Keratinocyte (primary cell): ENCODE data around the gene CCDC102B. TPM values are rescaled to one million over a fixed set of nuclear protein-coding genes. Genes with fewer than 3 reads are reported as not detected.
"Not testable (repeated sequence)": the region's sequence is repeated elsewhere in the genome, so short reads cannot be mapped to it uniquely, and the experiment has no call there.

ENCODE experiments used
- DNase-seq: peaks from one replicate; pipeline ENCODE4 v3.0.0-alpha.2; 2011; ENCODE audit warnings: low read depth, missing footprints, low spot score
- FAIRE-seq: peaks from 2 replicates; lab custom pipeline; 2011; peaks lifted over from hg19 to GRCh38; lab: Jason Lieb, UNC
- H2AFZ ChIP-seq: 2 replicates; pipeline ENCODE4 v1.6.0; 2012; ENCODE audit warnings: low read length, control low read depth, inconsistent platforms; ENCODE audit not compliant: control insufficient read depth
- H3K27ac ChIP-seq: 2 replicates; pipeline ENCODE4 v1.5.1; 2011; ENCODE audit warnings: low read length; ENCODE audit not compliant: control insufficient read depth, insufficient read depth
- H3K27me3 ChIP-seq: 3 replicates; pipeline ENCODE4 v1.6.0; 2011; ENCODE audit warnings: low read length; ENCODE audit not compliant: control insufficient read depth, insufficient read depth; ENCODE audit errors: extremely low read depth
- H3K36me3 ChIP-seq, 2 experiments: 2 replicates in 1 of 2; 3 replicates in 1 of 2; pipeline ENCODE4 v1.5.1; 2011; ENCODE audit warnings: low read length in 2 of 2, mild to moderate bottlenecking in 1 of 2; ENCODE audit not compliant: control insufficient read depth in 2 of 2, insufficient read depth in 2 of 2; ENCODE audit errors: extremely low read depth in 1 of 2
- H3K4me1 ChIP-seq: 3 replicates; pipeline ENCODE4 v1.5.1; 2011; ENCODE audit warnings: low read length; ENCODE audit not compliant: control insufficient read depth, insufficient read depth; ENCODE audit errors: extremely low read depth
- H3K4me2 ChIP-seq: 3 replicates; pipeline ENCODE4 v1.6.0; 2011; ENCODE audit warnings: low read depth, low read length; ENCODE audit not compliant: control insufficient read depth, insufficient read depth; ENCODE audit errors: extremely low read depth
- H3K4me3 ChIP-seq, 3 experiments: fragments of 200-600 bp in 1 of 3; sonication (generic) in 1 of 3; 2 replicates in 2 of 3; 3 replicates in 1 of 3; pipeline ENCODE4 v1.5.1; 2011 to 2016; ENCODE audit warnings: low read length in 3 of 3, mild to moderate bottlenecking in 3 of 3, control low read depth in 2 of 3, inconsistent platforms in 1 of 3, low read depth in 1 of 3, mixed read lengths in 1 of 3, mixed run types in 1 of 3, moderate library complexity in 1 of 3; ENCODE audit not compliant: control insufficient read depth in 2 of 3, insufficient read depth in 2 of 3; ENCODE audit errors: extremely low read depth in 1 of 3
- H3K79me2 ChIP-seq: 2 replicates; pipeline ENCODE4 v1.6.0; 2012; ENCODE audit warnings: low read length; ENCODE audit not compliant: control insufficient read depth, insufficient read depth
- H3K9ac ChIP-seq: 3 replicates; pipeline ENCODE4 v1.6.0; 2011; ENCODE audit warnings: low read length; ENCODE audit not compliant: control insufficient read depth, insufficient read depth; ENCODE audit errors: extremely low read depth
- H3K9me1 ChIP-seq: 3 replicates; pipeline ENCODE4 v1.6.0; 2011; ENCODE audit warnings: low read length; ENCODE audit not compliant: control insufficient read depth, insufficient read depth; ENCODE audit errors: extremely low read depth
- H3K9me3 ChIP-seq: 2 replicates; pipeline ENCODE4 v1.5.1; 2012; ENCODE audit warnings: low read depth, low read length; ENCODE audit not compliant: control insufficient read depth
- H4K20me1 ChIP-seq: 3 replicates; pipeline ENCODE4 v1.6.0; 2011; ENCODE audit warnings: low read length; ENCODE audit not compliant: control insufficient read depth, insufficient read depth; ENCODE audit errors: extremely low read depth
- EZH2 ChIP-seq: IDR thresholded peaks from one replicate; pipeline ENCODE4 v1.6.1; 2012; ENCODE audit warnings: inconsistent platforms, mild to moderate bottlenecking, low read length, moderate library complexity
- dilution Hi-C: fragments of 300-500 bp; cut with MboI; formaldehyde crosslinking; loops from one replicate; pipeline ENCODE4 v1.7.0; 2020; ENCODE audit warnings: low sequenced_read_pairs; ENCODE audit not compliant: extremely low pct_ligation_motif_present
- polyA plus RNA-seq, 5 experiments: library from polyadenylated mRNA; depleted of rRNA in 3 of 5; stranded (reverse) in 3 of 5; stranded (forward) in 1 of 5; unstranded in 1 of 5; fragments of >200 nt; gene quantifications; 1 replicate in 1 of 5; 2 replicates in 3 of 5; 3 replicates in 1 of 5; pipeline versions ENCODE4 v1.2.1 to v1.2.3, GENCODE V29; 2011 to 2012; ENCODE audit warnings: missing spikeins in 2 of 5, low read depth in 1 of 5, low replicate concordance in 1 of 5
- TF ChIP-seq, protein P1 (sequence below), 3 experiments: IDR thresholded peaks in 1 of 3; conservative IDR thresholded peaks in 1 of 3; optimal IDR thresholded peaks in 1 of 3; 2 replicates in 2 of 3; 3 replicates in 1 of 3; pipeline versions ENCODE3 to v1.5.1; 2011; ENCODE audit warnings: low read length in 3 of 3, mild to moderate bottlenecking in 3 of 3, moderate library complexity in 2 of 3, control low read depth in 1 of 3, inconsistent platforms in 1 of 3; ENCODE audit not compliant: insufficient read depth in 2 of 3; ENCODE audit errors: extremely low read depth in 1 of 3

The CCDC102B gene
- polyA plus RNA-seq, 1 donor (not counting 4 experiments of a cell fraction or from before 2014, with no cell fraction given) = 0.60 TPM

DNA sequence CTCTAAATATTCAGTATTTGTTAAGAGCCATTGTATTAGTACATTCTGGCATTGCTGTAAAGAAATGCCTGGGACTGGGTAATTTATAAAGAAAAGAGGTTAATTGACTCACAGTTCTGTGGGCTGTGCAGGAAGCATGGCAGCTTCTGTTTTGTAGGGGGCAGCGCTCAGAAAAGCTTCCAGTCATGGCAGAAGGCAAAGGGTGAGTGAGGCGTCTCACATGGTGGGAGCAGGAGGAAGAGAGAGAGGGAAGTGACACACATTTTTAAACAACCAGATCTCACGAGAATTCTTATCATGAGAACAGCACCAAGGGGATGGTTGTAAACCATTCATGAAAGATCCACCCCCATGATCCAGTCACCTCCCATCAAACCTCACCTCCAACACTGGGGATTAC lies 13.8 kb upstream of the CCDC102B start:
- H3K27me3 ChIP-seq = no peaks in the 10 kb centered on the region
- DNase-seq = no peak
- no peaks in the 10 kb centered on the region for H3K9me1 ChIP-seq
- no peaks in the 10 kb centered on the region for H3K4me1 ChIP-seq
- H3K36me3 ChIP-seq = no peaks in the 10 kb centered on the region
- H3K4me3 ChIP-seq = no peak overlapping the region
- no peak overlapping the region for H3K27ac ChIP-seq
- dilution Hi-C loops = no loop called here
- no peaks in the 10 kb centered on the region for H3K79me2 ChIP-seq
- no peaks in the 10 kb centered on the region for H4K20me1 ChIP-seq
- no peak for TF ChIP-seq EZH2
- TF ChIP-seq, protein P1, sequence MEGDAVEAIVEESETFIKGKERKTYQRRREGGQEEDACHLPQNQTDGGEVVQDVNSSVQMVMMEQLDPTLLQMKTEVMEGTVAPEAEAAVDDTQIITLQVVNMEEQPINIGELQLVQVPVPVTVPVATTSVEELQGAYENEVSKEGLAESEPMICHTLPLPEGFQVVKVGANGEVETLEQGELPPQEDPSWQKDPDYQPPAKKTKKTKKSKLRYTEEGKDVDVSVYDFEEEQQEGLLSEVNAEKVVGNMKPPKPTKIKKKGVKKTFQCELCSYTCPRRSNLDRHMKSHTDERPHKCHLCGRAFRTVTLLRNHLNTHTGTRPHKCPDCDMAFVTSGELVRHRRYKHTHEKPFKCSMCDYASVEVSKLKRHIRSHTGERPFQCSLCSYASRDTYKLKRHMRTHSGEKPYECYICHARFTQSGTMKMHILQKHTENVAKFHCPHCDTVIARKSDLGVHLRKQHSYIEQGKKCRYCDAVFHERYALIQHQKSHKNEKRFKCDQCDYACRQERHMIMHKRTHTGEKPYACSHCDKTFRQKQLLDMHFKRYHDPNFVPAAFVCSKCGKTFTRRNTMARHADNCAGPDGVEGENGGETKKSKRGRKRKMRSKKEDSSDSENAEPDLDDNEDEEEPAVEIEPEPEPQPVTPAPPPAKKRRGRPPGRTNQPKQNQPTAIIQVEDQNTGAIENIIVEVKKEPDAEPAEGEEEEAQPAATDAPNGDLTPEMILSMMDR (optimal IDR thresholded peaks at IDR 0.05 in 1 of 3, IDR thresholded peaks at IDR 0.05 in 1 of 3, conservative IDR thresholded peaks at IDR 0.05 in 1 of 3; ENCODE audit: extremely low read depth in 1 of 3, insufficient read depth in 2 of 3, low read length in 3 of 3) = no peak
- H3K9me3 ChIP-seq = no peaks in the 10 kb centered on the region
- H3K4me2 ChIP-seq = no peak overlapping the region
- FAIRE-seq = no peak
- H2AFZ ChIP-seq = no peak overlapping the region
- H3K9ac ChIP-seq = no peak overlapping the region

DNA sequence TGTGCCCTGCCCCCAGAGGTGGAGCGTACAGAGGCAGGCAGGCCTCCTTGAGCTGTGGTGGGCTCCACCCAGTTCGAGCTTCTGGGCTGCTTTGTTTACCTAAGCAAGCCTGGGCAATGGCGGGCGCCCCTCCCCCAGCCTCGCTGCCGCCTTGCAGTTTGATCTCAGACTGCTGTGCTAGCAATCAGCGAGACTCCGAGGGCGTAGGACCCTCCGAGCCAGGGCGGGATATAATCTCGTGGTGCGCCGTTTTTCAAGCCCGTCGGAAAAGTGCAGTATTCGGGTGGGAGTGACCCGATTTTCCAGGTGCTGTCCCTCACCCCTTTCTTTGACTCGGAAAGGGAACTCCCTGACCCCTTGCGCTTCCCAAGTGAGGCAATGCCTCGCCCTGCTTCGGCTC lies 7.6 kb upstream of the CCDC102B start:
- H3K4me2 ChIP-seq, H3K36me3 ChIP-seq, FAIRE-seq, H4K20me1 ChIP-seq, H3K9me3 ChIP-seq, H3K27me3 ChIP-seq, H3K27ac ChIP-seq, dilution Hi-C loops, H3K79me2 ChIP-seq, H3K4me3 ChIP-seq, H3K9ac ChIP-seq, H2AFZ ChIP-seq, H3K9me1 ChIP-seq, DNase-seq, H3K4me1 ChIP-seq: not testable (repeated sequence)

DNA sequence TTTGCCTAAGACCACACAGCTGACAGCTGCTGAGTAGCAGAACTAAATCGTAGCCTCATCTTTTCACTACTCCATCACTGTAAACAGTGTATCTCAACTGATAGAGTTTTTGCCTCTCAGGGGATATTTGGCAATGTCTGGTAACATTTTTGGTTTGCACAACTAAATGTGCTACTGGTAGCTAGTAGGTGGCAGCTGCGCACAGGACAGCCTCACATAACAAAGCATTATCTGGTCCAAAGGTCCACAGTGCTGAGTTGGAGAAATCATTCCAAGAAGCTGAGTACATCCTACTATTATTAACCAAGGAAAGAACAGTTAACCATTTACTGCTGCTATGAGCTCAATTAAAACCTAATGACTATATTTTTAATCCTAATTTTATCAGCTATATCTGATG lies 6.1 kb upstream of the CCDC102B start:
- DNase-seq (no peak), FAIRE-seq (no peak)
- Histone ChIP-seq H3K4me1 (no peaks in the 10 kb centered on the region), H3K4me3 (no peak overlapping the region), H4K20me1 (no peaks in the 10 kb centered on the region), H3K9ac (no peak overlapping the region), H3K4me2 (no peak overlapping the region), H3K36me3 (no peaks in the 10 kb centered on the region), H3K27ac (no peak overlapping the region), H3K9me1 (no peaks in the 10 kb centered on the region), H3K79me2 (no peaks in the 10 kb centered on the region), H2AFZ (no peak overlapping the region), H3K27me3 (no peaks in the 10 kb centered on the region), H3K9me3 (no peaks in the 10 kb centered on the region)
- no peak for TF ChIP-seq EZH2
- TF ChIP-seq, protein P1 (optimal IDR thresholded peaks at IDR 0.05 in 1 of 3, IDR thresholded peaks at IDR 0.05 in 1 of 3, conservative IDR thresholded peaks at IDR 0.05 in 1 of 3; ENCODE audit: extremely low read depth in 1 of 3, insufficient read depth in 2 of 3, low read length in 3 of 3) = no peak
- dilution Hi-C loops = no loop called here
